ENCODE measurements around the gene SCN8A. TPM values are rescaled to one million over a fixed set of nuclear protein-coding genes. Genes with fewer than 3 reads are reported as not detected.

SCN8A gene
- 1.2 to 1.9 TPM (median 1.8 TPM) in 5 replicates for total RNA-seq (2022; extraction: Qiagen RNA extraction)

DNA sequence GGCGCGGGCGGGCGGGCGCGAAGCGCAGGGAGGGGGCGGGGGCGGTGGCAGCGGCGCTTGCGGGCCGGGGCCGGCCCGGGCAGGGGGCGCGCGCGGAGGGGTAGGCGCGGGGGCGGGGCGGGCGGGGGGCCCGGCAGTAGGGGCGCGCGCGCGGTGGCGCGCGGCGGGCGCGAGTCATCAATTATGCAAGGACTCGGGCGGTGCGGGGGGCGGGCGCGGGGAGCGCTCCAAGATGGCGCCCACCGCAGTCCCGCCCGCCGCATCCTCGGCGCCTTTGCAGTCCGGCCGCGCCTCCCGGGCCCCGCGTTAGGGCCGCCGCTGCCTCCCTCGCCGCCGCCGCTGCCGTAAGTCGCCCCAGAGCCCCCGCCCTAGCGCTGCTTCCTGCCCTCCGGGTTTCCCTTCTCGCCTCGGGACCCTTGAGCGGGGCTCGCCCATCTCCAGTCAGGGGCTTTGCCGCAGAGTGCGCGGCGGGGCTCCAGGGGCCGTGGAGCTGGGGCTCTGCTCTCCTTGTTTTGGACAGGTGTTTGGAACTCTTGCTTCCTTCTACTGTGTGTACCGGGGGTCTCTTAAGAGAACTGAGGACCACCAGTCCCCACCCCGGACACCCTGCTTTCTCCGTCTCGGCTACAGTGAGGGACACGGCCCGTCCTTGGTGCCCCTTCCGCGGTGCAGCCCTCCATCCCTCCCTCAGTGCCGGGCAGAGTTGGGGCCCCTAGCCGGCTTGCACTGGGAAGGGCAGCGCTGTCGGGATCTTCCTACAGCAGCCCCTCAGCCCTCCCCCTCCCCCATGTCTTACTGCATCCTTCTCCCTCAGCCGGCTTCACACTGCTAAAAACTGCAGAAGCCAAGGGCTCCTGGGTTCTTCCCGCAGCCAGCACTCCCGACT is at the start of gene SCN8A:
Gene SCN8A (plus strand): TSS at position 218 of the 886 bp plus-strand sequence. CDS start 71,585 bp downstream, outside the sequence.

DNA sequence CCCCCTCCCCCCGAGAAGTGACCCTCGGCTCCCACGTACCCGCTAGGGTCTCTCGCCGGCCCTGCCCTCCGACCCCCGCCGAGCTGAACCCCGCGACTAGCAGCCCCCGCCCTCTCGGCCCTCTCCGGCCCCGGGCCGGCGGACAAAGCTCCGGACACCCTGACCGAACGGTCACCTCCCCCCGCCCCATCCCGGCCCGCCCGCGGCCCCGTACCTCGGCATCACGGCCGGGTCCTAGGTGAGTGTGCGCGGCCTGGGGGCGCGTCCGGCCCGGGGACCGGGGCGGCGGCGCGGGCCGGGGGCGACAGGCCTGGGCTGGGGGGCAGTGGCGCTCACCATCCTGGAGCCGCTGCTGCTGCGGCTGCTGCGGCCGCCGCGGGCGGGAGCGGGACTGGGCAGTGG is 257.3 kb downstream of the SCN8A start, which contains the start of gene FIGNL2:
Gene FIGNL2 (minus strand): TSS at position 393 of the 402 bp plus-strand sequence. CDS start 26,305 bp downstream, outside the sequence.

Other genes starting within 250 kb of the SCN8A start
- gene CELA1, start 244.6 kb upstream of the SCN8A start, total RNA-seq (2022; extraction: Qiagen RNA extraction), result not detected in 5 replicates
- 2.4 to 3.8 TPM (median 3.2 TPM) in 5 replicates for gene GALNT6, start 199.8 kb upstream of the SCN8A start, total RNA-seq (2022; extraction: Qiagen RNA extraction)
- 0.57 to 1.7 TPM (median 1.3 TPM) in 5 replicates for gene SLC4A8, start 166.4 kb upstream of the SCN8A start, total RNA-seq (2022; extraction: Qiagen RNA extraction)

All from A549 treated with Mapracorat at 1 μM for 4 hours (cell line).